Esophagus muscularis mucosa (tissue), 3 donors: ENCODE results near the gene KCNJ15.

Experiments
- POLR2A ChIP-seq: fragments of 450-650 bp; IDR thresholded peaks from one replicate; pipeline ENCODE4 v1.6.1; 2017; ENCODE audit warnings: antibody characterized with exemption, moderate library complexity, mild to moderate bottlenecking, low read depth
- POLR2AphosphoS5 ChIP-seq, 2 donors: sonication (generic); formaldehyde crosslinking; IDR thresholded peaks; one replicate each; pipeline ENCODE4 v1.6.1; 2017; ENCODE audit warnings: antibody characterized with exemption in 2 of 2
- TF ChIP-seq, protein P1 (sequence below), 3 experiments: fragments of 200-600 bp in 2 of 3; fragments of 450-650 bp in 1 of 3; sonication (generic) in 2 of 3; IDR thresholded peaks; one replicate each; pipeline ENCODE4 v1.5.1; 2017 to 2019; ENCODE audit warnings: antibody characterized with exemption in 3 of 3, mild to moderate bottlenecking in 2 of 3, moderate library complexity in 1 of 3

DNA sequence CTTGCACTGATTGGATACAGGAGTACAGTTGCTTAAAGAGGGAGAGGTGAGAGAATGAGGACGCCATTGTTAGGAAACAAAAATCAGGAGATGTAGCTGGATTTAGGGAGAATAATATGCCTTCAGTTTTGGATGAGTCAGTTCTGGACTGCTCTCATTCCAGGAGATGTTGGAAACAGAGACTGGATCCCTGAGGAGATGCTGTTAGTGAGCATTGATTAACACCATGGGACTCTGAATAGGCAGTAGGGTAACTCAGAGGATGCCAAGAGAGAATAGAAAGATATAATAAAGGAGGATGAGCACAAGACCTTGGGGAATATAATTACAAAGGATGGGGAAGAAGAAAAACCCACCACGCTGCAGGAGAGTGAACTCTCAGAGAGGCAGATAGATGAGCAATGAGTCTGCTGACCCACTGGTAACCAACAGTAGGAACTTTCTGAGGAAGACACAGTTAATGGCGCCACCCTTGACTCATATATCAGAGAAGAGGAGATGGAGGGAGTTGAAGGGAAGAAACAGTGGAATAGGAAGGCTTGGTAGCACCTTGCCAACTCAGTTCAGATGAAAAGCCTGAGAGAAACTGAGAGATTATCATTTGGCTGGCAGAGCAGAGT, 10.5 kb downstream of the KCNJ15 start:
- TF ChIP-seq POLR2A, result no peak
- TF ChIP-seq POLR2AphosphoS5 (IDR thresholded peaks at IDR 0.05), result no peak
- TF ChIP-seq, protein P1, sequence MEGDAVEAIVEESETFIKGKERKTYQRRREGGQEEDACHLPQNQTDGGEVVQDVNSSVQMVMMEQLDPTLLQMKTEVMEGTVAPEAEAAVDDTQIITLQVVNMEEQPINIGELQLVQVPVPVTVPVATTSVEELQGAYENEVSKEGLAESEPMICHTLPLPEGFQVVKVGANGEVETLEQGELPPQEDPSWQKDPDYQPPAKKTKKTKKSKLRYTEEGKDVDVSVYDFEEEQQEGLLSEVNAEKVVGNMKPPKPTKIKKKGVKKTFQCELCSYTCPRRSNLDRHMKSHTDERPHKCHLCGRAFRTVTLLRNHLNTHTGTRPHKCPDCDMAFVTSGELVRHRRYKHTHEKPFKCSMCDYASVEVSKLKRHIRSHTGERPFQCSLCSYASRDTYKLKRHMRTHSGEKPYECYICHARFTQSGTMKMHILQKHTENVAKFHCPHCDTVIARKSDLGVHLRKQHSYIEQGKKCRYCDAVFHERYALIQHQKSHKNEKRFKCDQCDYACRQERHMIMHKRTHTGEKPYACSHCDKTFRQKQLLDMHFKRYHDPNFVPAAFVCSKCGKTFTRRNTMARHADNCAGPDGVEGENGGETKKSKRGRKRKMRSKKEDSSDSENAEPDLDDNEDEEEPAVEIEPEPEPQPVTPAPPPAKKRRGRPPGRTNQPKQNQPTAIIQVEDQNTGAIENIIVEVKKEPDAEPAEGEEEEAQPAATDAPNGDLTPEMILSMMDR (IDR thresholded peaks at IDR 0.05), result no peak
